SK-N-SH (cell line): ENCODE data around the gene USP48. TPM values are rescaled to one million over a fixed set of nuclear protein-coding genes. Genes with fewer than 3 reads are reported as not detected.

ENCODE experiments used
- CTCF ChIA-PET: fragments of 300-600, 350-600 bp; formaldehyde crosslinking; extraction: SDS; loops from one replicate; lab custom pipeline; 2021; lab: Yijun Ruan, JAX
- POLR2A ChIA-PET: fragments of 350-600 bp; sonication (Branson Sonifier 250); formaldehyde crosslinking; extraction: SDS; loops from one replicate; lab custom pipeline; 2020; ENCODE audit warnings: antibody characterized with exemption, inconsistent platforms; lab: Yijun Ruan, JAX
- DNase-seq: peaks from one replicate; pipeline ENCODE4 v3.0.0; 2012
- H2AFZ ChIP-seq: fragments of 200-600 bp; sonication (generic); 2 replicates; pipeline ENCODE4 v1.8.1; 2016; ENCODE audit warnings: antibody characterized with exemption, mild to moderate bottlenecking, low read depth
- H3F3A ChIP-seq: fragments of 200-600 bp; sonication (generic); replicated peaks from 2 replicates; pipeline ENCODE3; 2016; ENCODE audit warnings: antibody characterized with exemption, mild to moderate bottlenecking; ENCODE audit not compliant: insufficient read depth
- H3K27ac ChIP-seq, 2 experiments: fragments of 200-500 bp in 1 of 2; fragments of 200-600 bp in 1 of 2; sonication (Bioruptor generic) in 1 of 2; sonication (generic), shearing (Covaris generic) in 1 of 2; 2 replicates each; pipeline versions ENCODE4 v1.5.1 to v1.6.1; 2014 to 2016; ENCODE audit warnings: low read depth in 2 of 2, inconsistent platforms in 1 of 2, low read length in 1 of 2, mild to moderate bottlenecking in 1 of 2, mixed read lengths in 1 of 2
- H3K27me3 ChIP-seq: fragments of 200-600 bp; sonication (generic), shearing (Covaris generic); 2 replicates; pipeline ENCODE4 v1.6.1; 2016; ENCODE audit warnings: mixed run types; ENCODE audit not compliant: insufficient read depth
- H3K36me3 ChIP-seq, 2 experiments: fragments of 200-500 bp in 1 of 2; fragments of 200-600 bp in 1 of 2; sonication (Bioruptor generic) in 1 of 2; sonication (generic) in 1 of 2; replicated peaks in 1 of 2; 2 replicates each; pipeline versions ENCODE3 to v1.5.1; 2014 to 2016; ENCODE audit warnings: low read length in 1 of 2, mild to moderate bottlenecking in 1 of 2; ENCODE audit not compliant: insufficient read depth in 2 of 2, control insufficient read depth in 1 of 2
- H3K4me1 ChIP-seq, 2 experiments: fragments of 200-500 bp in 1 of 2; fragments of 200-600 bp in 1 of 2; sonication (Bioruptor generic) in 1 of 2; sonication (generic), shearing (Covaris generic) in 1 of 2; 2 replicates each; pipeline versions ENCODE4 v1.5.1 to v1.6.1; 2014 to 2016; ENCODE audit warnings: low read depth in 1 of 2, low read length in 1 of 2, mixed run types in 1 of 2; ENCODE audit not compliant: insufficient read depth in 2 of 2, control insufficient read depth in 1 of 2
- H3K4me2 ChIP-seq: fragments of 200-600 bp; sonication (generic), shearing (Covaris generic); 2 replicates; pipeline ENCODE4 v1.6.1; 2017; ENCODE audit warnings: mixed run types
- H3K4me3 ChIP-seq, 2 experiments: fragments of 200-500 bp in 1 of 2; fragments of 200-600 bp in 1 of 2; sonication (Bioruptor generic) in 1 of 2; sonication (generic), shearing (Covaris generic) in 1 of 2; 2 replicates each; pipeline versions ENCODE4 v1.5.1 to v1.8.1; 2014 to 2016; ENCODE audit warnings: low read depth in 2 of 2, inconsistent platforms in 1 of 2, low read length in 1 of 2, mild to moderate bottlenecking in 1 of 2, mixed read lengths in 1 of 2, moderate library complexity in 1 of 2
- H3K79me2 ChIP-seq: fragments of 200-600 bp; sonication (generic); 2 replicates; pipeline ENCODE4 v1.8.1; 2017; ENCODE audit warnings: mild to moderate bottlenecking; ENCODE audit not compliant: insufficient read depth
- H3K9ac ChIP-seq: fragments of 200-600 bp; sonication (generic); 2 replicates; pipeline ENCODE4 v1.6.1; 2017; ENCODE audit warnings: mixed run types
- H3K9me2 ChIP-seq: fragments of 200-600 bp; sonication (generic); 2 replicates; pipeline ENCODE4 v1.6.1; 2017; ENCODE audit warnings: mixed run types
- H3K9me3 ChIP-seq: fragments of 200-600 bp; sonication (generic); 2 replicates; pipeline ENCODE4 v1.6.1; 2017; ENCODE audit warnings: mixed run types, mild to moderate bottlenecking, moderate library complexity
- H4K20me1 ChIP-seq: fragments of 200-600 bp; sonication (generic); 2 replicates; pipeline ENCODE4 v1.6.1; 2017; ENCODE audit warnings: mild to moderate bottlenecking, mixed run types; ENCODE audit not compliant: insufficient read depth
- ELF1 ChIP-seq: IDR thresholded peaks from 2 replicates; pipeline ENCODE4 v1.4.0; 2012
- EP300 ChIP-seq, 2 experiments: IDR thresholded peaks; 2 replicates each; pipeline versions ENCODE4 v1.4.0 to v1.6.1; 2012; ENCODE audit warnings: borderline replicate concordance in 1 of 2, low read depth in 1 of 2, low read length in 1 of 2
- GATA2 ChIP-seq: sonication (generic); formaldehyde crosslinking; IDR thresholded peaks from 2 replicates; pipeline ENCODE4 v1.5.0; 2020; ENCODE audit warnings: mild to moderate bottlenecking, missing genetic modification reagents
- IRF3 ChIP-seq: fragments of 150-350 bp; IDR thresholded peaks from 2 replicates; pipeline ENCODE4 v1.6.1; 2016; ENCODE audit warnings: mild to moderate bottlenecking, low read depth, low read length
- JUND ChIP-seq: IDR thresholded peaks from 2 replicates; pipeline ENCODE4 v1.4.0; 2012
- MEF2A ChIP-seq: IDR thresholded peaks from 2 replicates; pipeline ENCODE4 v1.4.0; 2012; ENCODE audit warnings: low read depth, borderline replicate concordance
- POLR2AphosphoS5 ChIP-seq: IDR thresholded peaks from 2 replicates; pipeline ENCODE4 v1.6.1; 2012; ENCODE audit warnings: low read depth, low read length
- RAD21 ChIP-seq: IDR thresholded peaks from 2 replicates; pipeline ENCODE4 v1.6.1; 2012; ENCODE audit warnings: mild to moderate bottlenecking, low read length
- RCOR1 ChIP-seq: fragments of 150-350 bp; IDR thresholded peaks from 2 replicates; pipeline ENCODE4 v1.6.1; 2017; ENCODE audit warnings: antibody characterized with exemption, low read length
- RFX5 ChIP-seq: IDR thresholded peaks from 2 replicates; pipeline ENCODE4 v1.6.1; 2012; ENCODE audit warnings: mild to moderate bottlenecking, improper control_type of control experiment, low read length
- RXRA ChIP-seq: IDR thresholded peaks from 2 replicates; pipeline ENCODE4 v1.4.0; 2012; ENCODE audit warnings: low read depth, mild to moderate bottlenecking, borderline replicate concordance
- SMC3 ChIP-seq: IDR thresholded peaks from 2 replicates; pipeline ENCODE4 v1.6.1; 2012; ENCODE audit warnings: low read depth, low read length, improper control_type of control experiment
- TAF1 ChIP-seq: IDR thresholded peaks from 2 replicates; pipeline ENCODE4 v1.6.1; 2012; ENCODE audit warnings: low read depth, mild to moderate bottlenecking, low read length, moderate library complexity, borderline replicate concordance
- TEAD4 ChIP-seq: IDR thresholded peaks from 2 replicates; pipeline ENCODE4 v1.4.0; 2012; ENCODE audit warnings: mild to moderate bottlenecking, borderline replicate concordance; ENCODE audit not compliant: insufficient read depth
- YY1 ChIP-seq: IDR thresholded peaks from 2 replicates; pipeline ENCODE4 v1.4.0; 2012; ENCODE audit warnings: low read depth, mild to moderate bottlenecking
- WGBS: methylation state at CpG from one replicate; pipeline ENCODE4 v1.1.6; 2017; ENCODE audit warnings: low lambda C conversion rate; 5-methylcytosine and 5-hydroxymethylcytosine counted together
- polyA plus RNA-seq, 3 experiments: library from polyadenylated mRNA; depleted of rRNA; stranded (reverse); fragments of >200 nt; gene quantifications; 2 replicates each; pipeline ENCODE4 v1.2.3, GENCODE V29; 2012
- TF ChIP-seq, protein P1 (sequence below): fragments of 150-350 bp; IDR thresholded peaks from 2 replicates; pipeline ENCODE4 v1.6.1; 2017; ENCODE audit warnings: antibody characterized with exemption, low read length, low read depth, borderline replicate concordance
- TF ChIP-seq, protein P2 (sequence below): IDR thresholded peaks from 2 replicates; pipeline ENCODE4 v1.4.0; 2012; ENCODE audit warnings: low read depth, borderline replicate concordance
- TF ChIP-seq, protein P3 (sequence below): IDR thresholded peaks from 2 replicates; pipeline ENCODE4 v1.4.0; 2012; ENCODE audit warnings: low read depth, borderline replicate concordance
- TF ChIP-seq, protein P4 (sequence below): IDR thresholded peaks from 2 replicates; pipeline ENCODE4 v1.4.0; 2012; ENCODE audit warnings: low read depth

Gene USP48
- polyA plus RNA-seq, 1 of the 3 experiments (the other 2 are of a cell fraction) = 13.6 TPM

- POLR2A ChIA-PET = no interaction called here
- no peak for DNase-seq
- TF ChIP-seq, protein P1, sequence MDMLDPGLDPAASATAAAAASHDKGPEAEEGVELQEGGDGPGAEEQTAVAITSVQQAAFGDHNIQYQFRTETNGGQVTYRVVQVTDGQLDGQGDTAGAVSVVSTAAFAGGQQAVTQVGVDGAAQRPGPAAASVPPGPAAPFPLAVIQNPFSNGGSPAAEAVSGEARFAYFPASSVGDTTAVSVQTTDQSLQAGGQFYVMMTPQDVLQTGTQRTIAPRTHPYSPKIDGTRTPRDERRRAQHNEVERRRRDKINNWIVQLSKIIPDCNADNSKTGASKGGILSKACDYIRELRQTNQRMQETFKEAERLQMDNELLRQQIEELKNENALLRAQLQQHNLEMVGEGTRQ = no peak
- no peak for TF ChIP-seq RFX5
- no peak for TF ChIP-seq RCOR1
- TF ChIP-seq, protein P2, sequence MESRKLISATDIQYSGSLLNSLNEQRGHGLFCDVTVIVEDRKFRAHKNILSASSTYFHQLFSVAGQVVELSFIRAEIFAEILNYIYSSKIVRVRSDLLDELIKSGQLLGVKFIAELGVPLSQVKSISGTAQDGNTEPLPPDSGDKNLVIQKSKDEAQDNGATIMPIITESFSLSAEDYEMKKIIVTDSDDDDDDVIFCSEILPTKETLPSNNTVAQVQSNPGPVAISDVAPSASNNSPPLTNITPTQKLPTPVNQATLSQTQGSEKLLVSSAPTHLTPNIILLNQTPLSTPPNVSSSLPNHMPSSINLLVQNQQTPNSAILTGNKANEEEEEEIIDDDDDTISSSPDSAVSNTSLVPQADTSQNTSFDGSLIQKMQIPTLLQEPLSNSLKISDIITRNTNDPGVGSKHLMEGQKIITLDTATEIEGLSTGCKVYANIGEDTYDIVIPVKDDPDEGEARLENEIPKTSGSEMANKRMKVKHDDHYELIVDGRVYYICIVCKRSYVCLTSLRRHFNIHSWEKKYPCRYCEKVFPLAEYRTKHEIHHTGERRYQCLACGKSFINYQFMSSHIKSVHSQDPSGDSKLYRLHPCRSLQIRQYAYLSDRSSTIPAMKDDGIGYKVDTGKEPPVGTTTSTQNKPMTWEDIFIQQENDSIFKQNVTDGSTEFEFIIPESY = no peak
- TF ChIP-seq, protein P3, sequence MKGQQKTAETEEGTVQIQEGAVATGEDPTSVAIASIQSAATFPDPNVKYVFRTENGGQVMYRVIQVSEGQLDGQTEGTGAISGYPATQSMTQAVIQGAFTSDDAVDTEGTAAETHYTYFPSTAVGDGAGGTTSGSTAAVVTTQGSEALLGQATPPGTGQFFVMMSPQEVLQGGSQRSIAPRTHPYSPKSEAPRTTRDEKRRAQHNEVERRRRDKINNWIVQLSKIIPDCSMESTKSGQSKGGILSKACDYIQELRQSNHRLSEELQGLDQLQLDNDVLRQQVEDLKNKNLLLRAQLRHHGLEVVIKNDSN = no peak
- no peak for TF ChIP-seq RXRA
- TF ChIP-seq, protein P4, sequence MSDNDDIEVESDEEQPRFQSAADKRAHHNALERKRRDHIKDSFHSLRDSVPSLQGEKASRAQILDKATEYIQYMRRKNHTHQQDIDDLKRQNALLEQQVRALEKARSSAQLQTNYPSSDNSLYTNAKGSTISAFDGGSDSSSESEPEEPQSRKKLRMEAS = no peak
- no peak for TF ChIP-seq RAD21
- no peaks in the 10 kb centered on the region for H3K27me3 ChIP-seq
- no peaks in the 10 kb centered on the region for H3F3A ChIP-seq
- peaks cover 31 to 57% of the 10 kb centered on the region in 2 experiments for H3K36me3 ChIP-seq
- peaks cover 9% of the 10 kb centered on the region for H4K20me1 ChIP-seq
- no peak overlapping the region for H3K27ac ChIP-seq
- no peak overlapping the region for H3K4me2 ChIP-seq
- H3K4me1 ChIP-seq = no peaks in the 10 kb centered on the region
- H3K9me2 ChIP-seq = no peaks in the 10 kb centered on the region
- 96% methylated on average over 2 of the region's 2 CpGs for whole genome bisulfite sequencing
- no peak overlapping the region for H3K4me3 ChIP-seq
- H3K9ac ChIP-seq = no peak overlapping the region
- H3K9me3 ChIP-seq = no peaks in the 10 kb centered on the region
- CTCF ChIA-PET = no interaction called here
- peaks cover 16% of the 10 kb centered on the region for H3K79me2 ChIP-seq
- H2AFZ ChIP-seq = no peak overlapping the region
Measured at GRCh38 chr1:21752186-21752585, 30.8 kb downstream of the USP48 start.

DNA sequence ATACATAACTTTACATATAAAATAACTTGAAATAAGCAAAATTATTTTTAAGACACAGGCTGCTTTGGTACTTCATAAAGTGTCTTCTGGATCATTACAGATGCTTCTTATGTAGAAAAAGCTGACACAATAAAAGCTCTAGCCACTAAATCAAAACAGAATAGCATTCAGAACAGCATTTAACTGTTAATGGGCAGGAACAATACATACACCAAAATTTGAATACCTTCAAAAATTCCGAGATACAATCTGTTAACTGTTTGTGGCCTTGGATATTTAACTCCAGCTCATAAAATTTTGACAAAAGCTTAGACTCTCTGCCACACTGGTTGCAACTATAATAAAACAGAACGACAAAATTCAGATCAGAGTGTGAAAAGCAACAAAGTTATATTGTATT lies 31.7 kb downstream of the USP48 start:
- Histone ChIP-seq H3K9ac (no peak overlapping the region), H3K4me2 (no peak overlapping the region), H4K20me1 (peaks cover 6% of the 10 kb centered on the region; the same call in 1 of the 2 replicates), H3K4me1 (no peaks in the 10 kb centered on the region), H3K79me2 (peaks cover 7% of the 10 kb centered on the region), H3K36me3 (peaks cover 33 to 60% of the 10 kb centered on the region in 2 experiments), H3K4me3 (no peak overlapping the region), H3F3A (peaks cover 4% of the 10 kb centered on the region), H3K9me2 (no peaks in the 10 kb centered on the region), H3K27me3 (no peaks in the 10 kb centered on the region), H3K9me3 (no peaks in the 10 kb centered on the region), H2AFZ (no peak overlapping the region), H3K27ac (no peak overlapping the region)
- no peak for DNase-seq
- POLR2A ChIA-PET = no interaction called here
- CTCF ChIA-PET = interaction anchor here (0.8 kb wide), 1 partner anchor 48 kb away, joined by 3 read pairs; no protein-coding TSS in a partner anchor
- WGBS = 94% methylated on average over 2 of the region's 2 CpGs
- TF ChIP-seq TEAD4 = no peak
- TF ChIP-seq YY1 = no peak
- TF ChIP-seq IRF3 = no peak
- no peak for TF ChIP-seq ELF1
- no peak for TF ChIP-seq JUND
- no peak for TF ChIP-seq SMC3
- TF ChIP-seq GATA2 (CRISPR knock-in tag) = no peak
- TF ChIP-seq, protein P1 = no peak
- no peak for TF ChIP-seq EP300 (IDR thresholded peaks at IDR 0.05; ENCODE audit: borderline replicate concordance in 1 of 2, low read depth in 1 of 2, low read length in 1 of 2)
- no peak for TF ChIP-seq MEF2A
- no peak for TF ChIP-seq RFX5
- TF ChIP-seq, protein P3 = no peak
- no peak for TF ChIP-seq TAF1
- no peak for TF ChIP-seq POLR2AphosphoS5
